GM23338 (cell line): Measurements from ENCODE around the gene C5orf24. TPM values are rescaled to one million over a fixed set of nuclear protein-coding genes. Genes with fewer than 3 reads are reported as not detected.

Experiments
- ATAC-seq: fragments of 200-7000 bp; cut with Tn5 transposase; 3 replicates; pipeline ENCODE4 v1.9.1; 2020
- DNase-seq: peaks from one replicate; pipeline ENCODE4 v3.0.0-alpha.2; 2015; ENCODE audit warnings: low spot score
- H2AFZ ChIP-seq: fragments of 200-600 bp; sonication (generic); 2 replicates; pipeline ENCODE4 v1.8.0; 2016; ENCODE audit warnings: antibody characterized with exemption, mild to moderate bottlenecking, moderate library complexity
- H3F3A ChIP-seq: fragments of 200-600 bp; sonication (generic); replicated peaks from 2 replicates; pipeline ENCODE4 v1.8.0; 2017; ENCODE audit warnings: antibody characterized with exemption, mixed run types, low read depth
- H3K27ac ChIP-seq: fragments of 200-600 bp; sonication (generic); 2 replicates; pipeline ENCODE4 v1.6.1; 2016; ENCODE audit warnings: low read depth
- H3K27me3 ChIP-seq: fragments of 200-600 bp; sonication (generic); 2 replicates; pipeline ENCODE4 v1.8.0; 2016; ENCODE audit warnings: mild to moderate bottlenecking, mixed run types, moderate library complexity; ENCODE audit not compliant: insufficient read depth
- H3K36me3 ChIP-seq: fragments of 200-600 bp; sonication (generic); 2 replicates; pipeline ENCODE4 v1.8.0; 2016; ENCODE audit warnings: mild to moderate bottlenecking; ENCODE audit not compliant: insufficient read depth
- H3K4me1 ChIP-seq: fragments of 200-600 bp; sonication (generic); 2 replicates; pipeline ENCODE4 v1.8.0; 2016; ENCODE audit warnings: mild to moderate bottlenecking, moderate library complexity; ENCODE audit not compliant: insufficient read depth
- H3K4me2 ChIP-seq: fragments of 200-600 bp; sonication (generic); 2 replicates; pipeline ENCODE4 v1.7.1; 2017; ENCODE audit warnings: mixed run types
- H3K4me3 ChIP-seq: fragments of 200-600 bp; sonication (generic); 2 replicates; pipeline ENCODE4 v1.6.1; 2016; ENCODE audit warnings: mixed run types
- H3K79me2 ChIP-seq: fragments of 200-600 bp; sonication (generic); replicated peaks from 2 replicates; pipeline ENCODE4 v1.8.0; 2017; ENCODE audit warnings: mild to moderate bottlenecking; ENCODE audit not compliant: insufficient read depth
- H3K9me2 ChIP-seq: fragments of 200-600 bp; sonication (generic); 2 replicates; pipeline ENCODE4 v1.8.0; 2017; ENCODE audit not compliant: insufficient read depth
- H4K20me1 ChIP-seq: fragments of 200-600 bp; sonication (generic); replicated peaks from 2 replicates; pipeline ENCODE4 v1.8.0; 2017; ENCODE audit warnings: mild to moderate bottlenecking; ENCODE audit not compliant: insufficient read depth
- H3K27ac Mint-ChIP-seq: 2 replicates; pipeline ENCODE4 v1.8.0; 2020; ENCODE audit warnings: inconsistent platforms, mild to moderate bottlenecking, moderate library complexity, mixed read lengths
- H3K27me3 Mint-ChIP-seq: 3 replicates; pipeline ENCODE4 v1.8.0; 2022; ENCODE audit warnings: low read depth, mild to moderate bottlenecking, moderate library complexity, mixed read lengths, inconsistent platforms; ENCODE audit not compliant: insufficient read depth, poor library complexity
- H3K36me3 Mint-ChIP-seq: 3 replicates; pipeline ENCODE4 v1.8.0; 2021; ENCODE audit warnings: low read depth, mild to moderate bottlenecking, inconsistent platforms, moderate library complexity, mixed read lengths
- H3K4me1 Mint-ChIP-seq: 3 replicates; pipeline ENCODE4 v1.8.0; 2020; ENCODE audit warnings: mild to moderate bottlenecking, inconsistent platforms, mixed read lengths
- H3K4me3 Mint-ChIP-seq: 3 replicates; pipeline ENCODE4 v1.8.0; 2021; ENCODE audit warnings: moderate library complexity, mild to moderate bottlenecking, inconsistent platforms, mixed read lengths
- H3K9me3 Mint-ChIP-seq: 3 replicates; pipeline ENCODE4 v1.8.0; 2020; ENCODE audit warnings: moderate library complexity, mild to moderate bottlenecking, inconsistent platforms, mixed read lengths
- CREB1 ChIP-seq: fragments of 250-450 bp; sonication (Bioruptor Pico); IDR thresholded peaks from 2 replicates; pipeline ENCODE4 v1.5.0; 2020; ENCODE audit warnings: low read depth, mild to moderate bottlenecking, moderate library complexity
- EZH2 ChIP-seq: fragments of 200-600 bp; sonication (generic); IDR thresholded peaks from one replicate; pipeline ENCODE4 v1.8.0; 2017; ENCODE audit warnings: antibody characterized with exemption, mild to moderate bottlenecking, low read depth; ENCODE audit not compliant: unreplicated experiment
- EZH2phosphoT487 ChIP-seq: fragments of 200-600 bp; sonication (generic); IDR thresholded peaks from one replicate; pipeline ENCODE4 v1.8.1; 2018; ENCODE audit warnings: antibody characterized with exemption; ENCODE audit not compliant: unreplicated experiment
- JUNB ChIP-seq: IDR thresholded peaks from one replicate; pipeline ENCODE4 v1.6.1; 2016; ENCODE audit warnings: antibody characterized with exemption; ENCODE audit not compliant: unreplicated experiment
- NANOG ChIP-seq: IDR thresholded peaks from 2 replicates; pipeline ENCODE4 v1.6.1; 2016; ENCODE audit warnings: antibody characterized with exemption, borderline replicate concordance
- POLR2AphosphoS5 ChIP-seq: IDR thresholded peaks from 2 replicates; pipeline ENCODE4 v1.6.1; 2016; ENCODE audit warnings: antibody characterized with exemption, low read depth
- STAT1 ChIP-seq: IDR thresholded peaks from one replicate; pipeline ENCODE4 v1.6.1; 2016; ENCODE audit warnings: antibody characterized with exemption; ENCODE audit not compliant: unreplicated experiment
- ZNF114 ChIP-seq: fragments of 250-450 bp; sonication (Bioruptor Pico); IDR thresholded peaks from 2 replicates; pipeline ENCODE4 v1.5.0; 2020; ENCODE audit warnings: mild to moderate bottlenecking, moderate library complexity
- ZNF331 ChIP-seq: fragments of 250-450 bp; sonication (Bioruptor Pico); IDR thresholded peaks from 2 replicates; pipeline ENCODE4 v1.5.0; 2020; ENCODE audit warnings: low read depth, mild to moderate bottlenecking, moderate library complexity
- polyA plus RNA-seq: library from polyadenylated mRNA; unstranded; fragments of >200 nt; fragmentation: Nextera tagmentation; extraction: Ambion mirVana; gene quantifications from 2 replicates; pipeline ENCODE4 v1.2.1, GENCODE V29; 2016
- total RNA-seq: library from RNA; depleted of rRNA; stranded (reverse); fragments of >200 nt; shearing (Covaris generic); gene quantifications from 2 replicates; pipeline ENCODE4 v1.2.3, GENCODE V29; 2014
- TF ChIP-seq, protein P1 (sequence below): IDR thresholded peaks from 2 replicates; pipeline ENCODE4 v1.6.1; 2016; ENCODE audit warnings: antibody characterized with exemption
- TF ChIP-seq, protein P2 (sequence below), 2 experiments: fragments of 200-600 bp in 1 of 2; sonication (generic) in 1 of 2; conservative IDR thresholded peaks; 2 replicates each; pipeline versions ENCODE4 v1.5.1 to v1.6.1; 2016 to 2017; ENCODE audit warnings: antibody characterized with exemption in 2 of 2, low read depth in 2 of 2, mild to moderate bottlenecking in 2 of 2, moderate library complexity in 1 of 2
- TF ChIP-seq, protein P3 (sequence below): fragments of 250-450 bp; sonication (Bioruptor Pico); IDR thresholded peaks from 2 replicates; pipeline ENCODE4 v1.5.0; 2020; ENCODE audit warnings: mild to moderate bottlenecking, moderate library complexity

The C5orf24 gene
- total and polyA plus RNA-seq, 2 experiments from 2014 or later = 14.6 to 21.1 TPM

DNA sequence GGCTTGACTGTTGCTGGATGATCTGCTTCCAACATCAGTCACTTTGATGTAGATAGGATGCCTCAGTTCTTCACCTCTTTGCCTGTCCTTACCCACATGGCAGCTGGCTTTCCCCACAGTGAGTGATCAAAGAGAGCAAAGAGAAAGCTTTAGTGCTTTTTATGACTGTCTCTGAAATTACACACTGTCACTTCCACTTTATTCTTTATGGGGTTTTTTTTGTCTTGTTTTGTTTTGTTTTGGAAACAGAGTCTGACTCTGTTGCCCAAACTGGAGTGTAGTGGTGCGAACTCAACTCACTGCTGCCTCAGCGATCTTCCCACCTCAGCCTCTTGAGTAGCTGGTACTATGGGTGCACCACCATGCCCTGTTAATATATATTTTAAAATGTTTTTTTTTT is 32.4 kb upstream of the C5orf24 start (continued):
- TF ChIP-seq EZH2phosphoT487 (no peak), JUNB (no peak), ZNF331 (CRISPR knock-in tag) (no peak), STAT1 (no peak), NANOG (no peak), CREB1 (CRISPR knock-in tag) (no peak), EZH2 (no peak), ZNF114 (CRISPR knock-in tag) (no peak), POLR2AphosphoS5 (no peak)
- TF ChIP-seq, protein P1, sequence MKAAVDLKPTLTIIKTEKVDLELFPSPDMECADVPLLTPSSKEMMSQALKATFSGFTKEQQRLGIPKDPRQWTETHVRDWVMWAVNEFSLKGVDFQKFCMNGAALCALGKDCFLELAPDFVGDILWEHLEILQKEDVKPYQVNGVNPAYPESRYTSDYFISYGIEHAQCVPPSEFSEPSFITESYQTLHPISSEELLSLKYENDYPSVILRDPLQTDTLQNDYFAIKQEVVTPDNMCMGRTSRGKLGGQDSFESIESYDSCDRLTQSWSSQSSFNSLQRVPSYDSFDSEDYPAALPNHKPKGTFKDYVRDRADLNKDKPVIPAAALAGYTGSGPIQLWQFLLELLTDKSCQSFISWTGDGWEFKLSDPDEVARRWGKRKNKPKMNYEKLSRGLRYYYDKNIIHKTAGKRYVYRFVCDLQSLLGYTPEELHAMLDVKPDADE = no peak
- TF ChIP-seq, protein P2, sequence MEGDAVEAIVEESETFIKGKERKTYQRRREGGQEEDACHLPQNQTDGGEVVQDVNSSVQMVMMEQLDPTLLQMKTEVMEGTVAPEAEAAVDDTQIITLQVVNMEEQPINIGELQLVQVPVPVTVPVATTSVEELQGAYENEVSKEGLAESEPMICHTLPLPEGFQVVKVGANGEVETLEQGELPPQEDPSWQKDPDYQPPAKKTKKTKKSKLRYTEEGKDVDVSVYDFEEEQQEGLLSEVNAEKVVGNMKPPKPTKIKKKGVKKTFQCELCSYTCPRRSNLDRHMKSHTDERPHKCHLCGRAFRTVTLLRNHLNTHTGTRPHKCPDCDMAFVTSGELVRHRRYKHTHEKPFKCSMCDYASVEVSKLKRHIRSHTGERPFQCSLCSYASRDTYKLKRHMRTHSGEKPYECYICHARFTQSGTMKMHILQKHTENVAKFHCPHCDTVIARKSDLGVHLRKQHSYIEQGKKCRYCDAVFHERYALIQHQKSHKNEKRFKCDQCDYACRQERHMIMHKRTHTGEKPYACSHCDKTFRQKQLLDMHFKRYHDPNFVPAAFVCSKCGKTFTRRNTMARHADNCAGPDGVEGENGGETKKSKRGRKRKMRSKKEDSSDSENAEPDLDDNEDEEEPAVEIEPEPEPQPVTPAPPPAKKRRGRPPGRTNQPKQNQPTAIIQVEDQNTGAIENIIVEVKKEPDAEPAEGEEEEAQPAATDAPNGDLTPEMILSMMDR (conservative IDR thresholded peaks at IDR 0.05; ENCODE audit: low read depth in 2 of 2) = no peak

DNA sequence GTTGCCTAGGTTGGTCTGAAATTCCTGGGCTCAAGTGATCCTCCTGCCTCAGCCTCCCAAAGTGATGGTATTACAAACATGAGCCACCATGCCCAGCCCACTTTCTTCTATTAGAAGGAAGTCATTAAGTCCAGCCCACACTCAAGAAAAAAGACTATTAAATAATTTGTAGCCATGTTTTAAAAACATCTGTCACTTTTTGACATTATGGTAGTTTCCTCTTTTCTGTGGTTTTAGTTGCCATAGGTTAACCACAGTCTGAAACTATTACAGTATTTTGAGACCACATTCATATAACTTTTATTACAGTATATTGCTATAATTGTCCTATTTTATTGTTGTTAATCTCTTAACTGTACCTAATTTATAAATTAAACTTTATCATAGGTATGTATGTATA is 31.9 kb upstream of the C5orf24 start:
- no peak for ATAC-seq
- Mint-ChIP-seq H3K27ac (no peak overlapping the region), H3K4me3 (no peak overlapping the region), H3K4me1 (no peaks in the 10 kb centered on the region), H3K36me3 (peaks cover 70% of the 10 kb centered on the region), H3K9me3 (no peaks in the 10 kb centered on the region), H3K27me3 (peaks cover 1% of the 10 kb centered on the region)
- H3K79me2 ChIP-seq = no peaks in the 10 kb centered on the region
- no peaks in the 10 kb centered on the region; the same call in 1 of the 2 replicates for H3F3A ChIP-seq
- H4K20me1 ChIP-seq = 0 out of 2 replicates have a peak, but pooled peaks cover 6% of the 10 kb centered on the region
- peaks cover 52% of the 10 kb centered on the region for H3K36me3 ChIP-seq
- no peak overlapping the region for H3K27ac ChIP-seq
- no peak overlapping the region for H3K4me2 ChIP-seq
- H3K4me1 ChIP-seq = no peaks in the 10 kb centered on the region
- no peak overlapping the region for H3K4me3 ChIP-seq
- H3K27me3 ChIP-seq = no peaks in the 10 kb centered on the region
- H2AFZ ChIP-seq = no peak overlapping the region
- TF ChIP-seq, protein P3, sequence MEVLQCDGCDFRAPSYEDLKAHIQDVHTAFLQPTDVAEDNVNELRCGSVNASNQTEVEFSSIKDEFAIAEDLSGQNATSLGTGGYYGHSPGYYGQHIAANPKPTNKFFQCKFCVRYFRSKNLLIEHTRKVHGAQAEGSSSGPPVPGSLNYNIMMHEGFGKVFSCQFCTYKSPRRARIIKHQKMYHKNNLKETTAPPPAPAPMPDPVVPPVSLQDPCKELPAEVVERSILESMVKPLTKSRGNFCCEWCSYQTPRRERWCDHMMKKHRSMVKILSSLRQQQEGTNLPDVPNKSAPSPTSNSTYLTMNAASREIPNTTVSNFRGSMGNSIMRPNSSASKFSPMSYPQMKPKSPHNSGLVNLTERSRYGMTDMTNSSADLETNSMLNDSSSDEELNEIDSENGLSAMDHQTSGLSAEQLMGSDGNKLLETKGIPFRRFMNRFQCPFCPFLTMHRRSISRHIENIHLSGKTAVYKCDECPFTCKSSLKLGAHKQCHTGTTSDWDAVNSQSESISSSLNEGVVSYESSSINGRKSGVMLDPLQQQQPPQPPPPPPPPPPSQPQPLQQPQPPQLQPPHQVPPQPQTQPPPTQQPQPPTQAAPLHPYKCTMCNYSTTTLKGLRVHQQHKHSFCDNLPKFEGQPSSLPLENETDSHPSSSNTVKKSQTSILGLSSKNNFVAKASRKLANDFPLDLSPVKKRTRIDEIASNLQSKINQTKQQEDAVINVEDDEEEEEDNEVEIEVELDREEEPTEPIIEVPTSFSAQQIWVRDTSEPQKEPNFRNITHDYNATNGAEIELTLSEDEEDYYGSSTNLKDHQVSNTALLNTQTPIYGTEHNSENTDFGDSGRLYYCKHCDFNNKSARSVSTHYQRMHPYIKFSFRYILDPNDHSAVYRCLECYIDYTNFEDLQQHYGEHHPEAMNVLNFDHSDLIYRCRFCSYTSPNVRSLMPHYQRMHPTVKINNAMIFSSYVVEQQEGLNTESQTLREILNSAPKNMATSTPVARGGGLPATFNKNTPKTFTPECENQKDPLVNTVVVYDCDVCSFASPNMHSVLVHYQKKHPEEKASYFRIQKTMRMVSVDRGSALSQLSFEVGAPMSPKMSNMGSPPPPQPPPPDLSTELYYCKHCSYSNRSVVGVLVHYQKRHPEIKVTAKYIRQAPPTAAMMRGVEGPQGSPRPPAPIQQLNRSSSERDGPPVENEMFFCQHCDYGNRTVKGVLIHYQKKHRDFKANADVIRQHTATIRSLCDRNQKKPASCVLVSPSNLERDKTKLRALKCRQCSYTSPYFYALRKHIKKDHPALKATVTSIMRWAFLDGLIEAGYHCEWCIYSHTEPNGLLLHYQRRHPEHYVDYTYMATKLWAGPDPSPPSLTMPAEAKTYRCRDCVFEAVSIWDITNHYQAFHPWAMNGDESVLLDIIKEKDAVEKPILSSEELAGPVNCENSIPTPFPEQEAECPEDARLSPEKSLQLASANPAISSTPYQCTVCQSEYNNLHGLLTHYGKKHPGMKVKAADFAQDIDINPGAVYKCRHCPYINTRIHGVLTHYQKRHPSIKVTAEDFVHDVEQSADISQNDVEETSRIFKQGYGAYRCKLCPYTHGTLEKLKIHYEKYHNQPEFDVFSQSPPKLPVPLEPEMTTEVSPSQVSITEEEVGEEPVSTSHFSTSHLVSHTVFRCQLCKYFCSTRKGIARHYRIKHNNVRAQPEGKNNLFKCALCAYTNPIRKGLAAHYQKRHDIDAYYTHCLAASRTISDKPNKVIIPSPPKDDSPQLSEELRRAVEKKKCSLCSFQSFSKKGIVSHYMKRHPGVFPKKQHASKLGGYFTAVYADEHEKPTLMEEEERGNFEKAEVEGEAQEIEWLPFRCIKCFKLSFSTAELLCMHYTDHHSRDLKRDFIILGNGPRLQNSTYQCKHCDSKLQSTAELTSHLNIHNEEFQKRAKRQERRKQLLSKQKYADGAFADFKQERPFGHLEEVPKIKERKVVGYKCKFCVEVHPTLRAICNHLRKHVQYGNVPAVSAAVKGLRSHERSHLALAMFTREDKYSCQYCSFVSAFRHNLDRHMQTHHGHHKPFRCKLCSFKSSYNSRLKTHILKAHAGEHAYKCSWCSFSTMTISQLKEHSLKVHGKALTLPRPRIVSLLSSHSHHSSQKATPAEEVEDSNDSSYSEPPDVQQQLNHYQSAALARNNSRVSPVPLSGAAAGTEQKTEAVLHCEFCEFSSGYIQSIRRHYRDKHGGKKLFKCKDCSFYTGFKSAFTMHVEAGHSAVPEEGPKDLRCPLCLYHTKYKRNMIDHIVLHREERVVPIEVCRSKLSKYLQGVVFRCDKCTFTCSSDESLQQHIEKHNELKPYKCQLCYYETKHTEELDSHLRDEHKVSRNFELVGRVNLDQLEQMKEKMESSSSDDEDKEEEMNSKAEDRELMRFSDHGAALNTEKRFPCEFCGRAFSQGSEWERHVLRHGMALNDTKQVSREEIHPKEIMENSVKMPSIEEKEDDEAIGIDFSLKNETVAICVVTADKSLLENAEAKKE (CRISPR knock-in tag) = no peak
- TF ChIP-seq CREB1 (CRISPR knock-in tag) (no peak), EZH2phosphoT487 (no peak)
- TF ChIP-seq, protein P1 = no peak
- no peak for DNase-seq
- no peaks in the 10 kb centered on the region for H3K9me2 ChIP-seq
